ENCODE data around the gene GRID2IP.

- TF ChIP-seq CTCF (IDR thresholded peaks at IDR 0.05; ENCODE audit: insufficient read depth, low read length, poor library complexity, severe bottlenecking) (no peak), EZH2phosphoT487 (conservative IDR thresholded peaks at IDR 0.05; ENCODE audit: low read length) (no peak)
These were observed 46.3 kb downstream of the GRID2IP start for GRCh38 chr7:6504996-6505395.

Measured in SU-DHL-6 (cell line).